Smooth muscle cell (in vitro differentiated cells): Measurements from ENCODE around the gene FRMPD2. TPM values are rescaled to one million over a fixed set of nuclear protein-coding genes. Genes with fewer than 3 reads are reported as not detected.

ENCODE experiments used
- DNase-seq: peaks from one replicate; lab custom pipeline; 2025; ENCODE audit not compliant: unreplicated experiment; lab: John Stamatoyannopoulos, UW
- H2AFZ ChIP-seq: fragments of 200-600 bp; sonication (generic); 2 replicates; pipeline ENCODE4 v1.6.0; 2016; ENCODE audit warnings: antibody characterized with exemption, low read depth, mild to moderate bottlenecking
- H3F3A ChIP-seq: fragments of 200-600 bp; sonication (generic); 2 replicates; pipeline ENCODE4 v1.6.0; 2017; ENCODE audit warnings: antibody characterized with exemption, low read depth
- H3K27ac ChIP-seq: fragments of 200-600 bp; sonication (generic); 2 replicates; pipeline ENCODE4 v1.5.1; 2016; ENCODE audit warnings: low read depth, mild to moderate bottlenecking
- H3K27me3 ChIP-seq: fragments of 200-600 bp; sonication (generic); 2 replicates; pipeline ENCODE4 v1.6.1; 2016; ENCODE audit warnings: low read depth, mild to moderate bottlenecking
- H3K36me3 ChIP-seq: fragments of 200-600 bp; sonication (generic); 2 replicates; pipeline ENCODE4 v1.5.1; 2016; ENCODE audit warnings: low read depth
- H3K4me1 ChIP-seq: fragments of 200-600 bp; sonication (generic); 2 replicates; pipeline ENCODE4 v1.5.1; 2016; ENCODE audit warnings: low read depth
- H3K4me2 ChIP-seq: fragments of 200-600 bp; sonication (generic); 2 replicates; pipeline ENCODE4 v1.6.0; 2016; ENCODE audit warnings: mild to moderate bottlenecking
- H3K4me3 ChIP-seq: fragments of 200-600 bp; sonication (generic); 2 replicates; pipeline ENCODE4 v1.5.1; 2016; ENCODE audit warnings: mild to moderate bottlenecking
- H3K79me2 ChIP-seq: fragments of 200-600 bp; sonication (generic); 2 replicates; pipeline ENCODE4 v1.6.0; 2016; ENCODE audit warnings: low read depth, mild to moderate bottlenecking
- H3K9ac ChIP-seq: fragments of 200-600 bp; sonication (generic); 2 replicates; pipeline ENCODE4 v1.6.0; 2016; ENCODE audit warnings: low read depth
- H3K9me3 ChIP-seq: fragments of 200-600 bp; sonication (generic); replicated peaks from 2 replicates; pipeline ENCODE4 v1.5.1; 2016; ENCODE audit warnings: low read depth
- H4K20me1 ChIP-seq: fragments of 200-600 bp; sonication (generic); 2 replicates; pipeline ENCODE4 v1.6.0; 2016; ENCODE audit warnings: low read depth
- WGBS: methylation state at CpG from one replicate; pipeline ENCODE4 v1.1.7; 2016; ENCODE audit warnings: low lambda C conversion rate; 5-methylcytosine and 5-hydroxymethylcytosine counted together
- polyA plus RNA-seq: library from polyadenylated mRNA; unstranded; fragments of >200 nt; fragmentation: Nextera tagmentation; extraction: Ambion mirVana; gene quantifications from 2 replicates; pipeline ENCODE4 v1.2.1, GENCODE V29; 2016
- total RNA-seq: library from RNA; depleted of rRNA; stranded (reverse); fragments of >200 nt; gene quantifications from 2 replicates; pipeline ENCODE4 v1.2.3, GENCODE V29; 2014
- TF ChIP-seq, protein P1 (sequence below): fragments of 200-600 bp; sonication (generic); IDR thresholded peaks from 2 replicates; pipeline ENCODE4 v1.5.1; 2017; ENCODE audit warnings: borderline replicate concordance, mild to moderate bottlenecking, antibody characterized with exemption; ENCODE audit not compliant: insufficient read depth, poor library complexity, severe bottlenecking

FRMPD2 gene
- total and polyA plus RNA-seq, 2 experiments from 2014 or later, result 0.18 TPM; not detected in 1

- WGBS, result 97% methylated on average over 1 of the region's 1 CpG
- DNase-seq, result no peak
- Histone ChIP-seq H3K9me3 (no peaks in the 10 kb centered on the region), H2AFZ (no peak overlapping the region), H3K27me3 (peaks cover 14% of the 10 kb centered on the region), H3K4me2 (no peak overlapping the region), H3F3A (no peaks in the 10 kb centered on the region), H3K27ac (no peak overlapping the region), H3K4me1 (no peaks in the 10 kb centered on the region), H3K4me3 (no peak overlapping the region), H3K79me2 (no peaks in the 10 kb centered on the region), H3K9ac (no peak overlapping the region), H4K20me1 (no peaks in the 10 kb centered on the region), H3K36me3 (no peaks in the 10 kb centered on the region)
- TF ChIP-seq, protein P1, sequence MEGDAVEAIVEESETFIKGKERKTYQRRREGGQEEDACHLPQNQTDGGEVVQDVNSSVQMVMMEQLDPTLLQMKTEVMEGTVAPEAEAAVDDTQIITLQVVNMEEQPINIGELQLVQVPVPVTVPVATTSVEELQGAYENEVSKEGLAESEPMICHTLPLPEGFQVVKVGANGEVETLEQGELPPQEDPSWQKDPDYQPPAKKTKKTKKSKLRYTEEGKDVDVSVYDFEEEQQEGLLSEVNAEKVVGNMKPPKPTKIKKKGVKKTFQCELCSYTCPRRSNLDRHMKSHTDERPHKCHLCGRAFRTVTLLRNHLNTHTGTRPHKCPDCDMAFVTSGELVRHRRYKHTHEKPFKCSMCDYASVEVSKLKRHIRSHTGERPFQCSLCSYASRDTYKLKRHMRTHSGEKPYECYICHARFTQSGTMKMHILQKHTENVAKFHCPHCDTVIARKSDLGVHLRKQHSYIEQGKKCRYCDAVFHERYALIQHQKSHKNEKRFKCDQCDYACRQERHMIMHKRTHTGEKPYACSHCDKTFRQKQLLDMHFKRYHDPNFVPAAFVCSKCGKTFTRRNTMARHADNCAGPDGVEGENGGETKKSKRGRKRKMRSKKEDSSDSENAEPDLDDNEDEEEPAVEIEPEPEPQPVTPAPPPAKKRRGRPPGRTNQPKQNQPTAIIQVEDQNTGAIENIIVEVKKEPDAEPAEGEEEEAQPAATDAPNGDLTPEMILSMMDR, result no peak
Observed at GRCh38 chr10:48213047-48213446, 61.4 kb downstream of the FRMPD2 start.

GRCh38 chr10:48211777-48212176 is 62.7 kb downstream of the FRMPD2 start:
- H3K27ac ChIP-seq, result no peak overlapping the region
- DNase-seq, result no peak
- H3K36me3 ChIP-seq, result no peaks in the 10 kb centered on the region
- H3K9me3 ChIP-seq, result no peaks in the 10 kb centered on the region
- H3K4me1 ChIP-seq, result no peaks in the 10 kb centered on the region
- H3K27me3 ChIP-seq, result peaks cover 14% of the 10 kb centered on the region
- H3K9ac ChIP-seq, result no peak overlapping the region
- 93% methylated on average over 7 of the region's 7 CpGs for WGBS
- no peaks in the 10 kb centered on the region for H3K79me2 ChIP-seq
- no peaks in the 10 kb centered on the region for H3F3A ChIP-seq
- no peak overlapping the region for H2AFZ ChIP-seq
- H3K4me2 ChIP-seq, result no peak overlapping the region
- no peak overlapping the region for H3K4me3 ChIP-seq
- TF ChIP-seq, protein P1, result no peak
- no peaks in the 10 kb centered on the region for H4K20me1 ChIP-seq

DNA sequence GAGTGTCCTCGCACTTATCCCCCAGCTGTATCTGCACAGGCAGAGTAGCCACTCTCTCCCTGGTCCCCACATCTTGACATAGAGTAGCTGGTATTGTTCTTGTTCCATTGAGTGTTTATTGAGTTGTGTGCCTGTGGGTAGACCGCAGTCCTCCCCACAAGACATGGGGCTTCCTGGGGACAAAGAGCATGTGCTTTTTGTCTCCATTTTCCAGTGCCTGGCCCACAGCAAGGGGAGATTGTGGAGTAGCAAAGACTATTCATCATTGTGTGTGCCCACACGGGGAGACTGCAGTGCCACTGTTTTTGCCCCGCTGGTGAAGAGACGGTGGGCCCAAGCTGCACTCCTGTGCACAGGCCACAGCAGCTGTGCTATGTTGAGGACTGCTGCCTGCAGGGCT is 63.5 kb downstream of the FRMPD2 start:
- Histone ChIP-seq H3K9ac (no peak overlapping the region), H3K4me2 (no peak overlapping the region), H3K4me3 (no peak overlapping the region), H3K4me1 (no peaks in the 10 kb centered on the region), H3K27ac (no peak overlapping the region), H3F3A (no peaks in the 10 kb centered on the region), H3K27me3 (peaks cover 14% of the 10 kb centered on the region), H3K79me2 (no peaks in the 10 kb centered on the region), H3K36me3 (no peaks in the 10 kb centered on the region), H2AFZ (no peak overlapping the region), H4K20me1 (no peaks in the 10 kb centered on the region), H3K9me3 (no peaks in the 10 kb centered on the region)
- TF ChIP-seq, protein P1, result no peak
- 96% methylated on average over 5 of the region's 5 CpGs for WGBS
- no peak for DNase-seq

GRCh38 chr10:48210391-48210790 is 64.1 kb downstream of the FRMPD2 start:
- no peak overlapping the region for H3K4me2 ChIP-seq
- no peaks in the 10 kb centered on the region for H3K9me3 ChIP-seq
- no peak overlapping the region for H3K27ac ChIP-seq
- no peaks in the 10 kb centered on the region for H3F3A ChIP-seq
- no peaks in the 10 kb centered on the region for H3K4me1 ChIP-seq
- no peaks in the 10 kb centered on the region for H4K20me1 ChIP-seq
- no peaks in the 10 kb centered on the region for H3K36me3 ChIP-seq
- DNase-seq, result no peak
- no peaks in the 10 kb centered on the region for H3K79me2 ChIP-seq
- no peak overlapping the region for H3K4me3 ChIP-seq
- TF ChIP-seq, protein P1, result no peak
- H3K9ac ChIP-seq, result no peak overlapping the region
- H3K27me3 ChIP-seq, result peaks cover 14% of the 10 kb centered on the region
- H2AFZ ChIP-seq, result no peak overlapping the region
- WGBS, result 94% methylated on average over 9 of the region's 9 CpGs
